Ovary (tissue), 9 donors: ENCODE data around the gene HDAC6. TPM values are rescaled to one million over a fixed set of nuclear protein-coding genes. Genes with fewer than 3 reads are reported as not detected.

Source experiments
- DNase-seq, 5 donors: peaks; one replicate each; pipeline ENCODE4 v3.0.0-alpha.2; 2019 to 2020
- H3K27ac ChIP-seq, 2 donors: fragments of 200-600 bp; one replicate each; pipeline versions ENCODE4 v1.5.1 to v1.8.0; 2019 to 2022
- H3K27me3 ChIP-seq: fragments of 200-600 bp; one replicate; pipeline ENCODE4 v1.8.0; 2022
- H3K36me3 ChIP-seq: fragments of 200-600 bp; sonication (generic); one replicate; pipeline ENCODE4 v1.5.1; 2019
- H3K4me1 ChIP-seq: one replicate; pipeline ENCODE4 v1.8.1; 2013; ENCODE audit warnings: mild to moderate bottlenecking, moderate library complexity; ENCODE audit not compliant: insufficient read depth
- H3K4me3 ChIP-seq: fragments of 200-600 bp; sonication (generic); one replicate; pipeline ENCODE4 v1.5.1; 2017
- H3K9me3 ChIP-seq, 2 donors: fragments of 200-600 bp in 1 of 2; sonication (generic) in 1 of 2; one replicate each; pipeline versions ENCODE4 v1.5.1 to v1.8.1; 2013 to 2019; ENCODE audit warnings: mild to moderate bottlenecking in 1 of 2, moderate library complexity in 1 of 2
- CTCF ChIP-seq, 3 donors: fragments of 450-650 bp in 2 of 3; fragments of 200-600 bp in 1 of 3; IDR thresholded peaks; one replicate each; pipeline versions ENCODE4 v1.5.1 to v1.8.0; 2016 to 2022; ENCODE audit warnings: antibody characterized with exemption in 3 of 3, mild to moderate bottlenecking in 1 of 3
- EP300 ChIP-seq: sonication (generic); formaldehyde crosslinking; IDR thresholded peaks from one replicate; pipeline ENCODE4 v1.6.1; 2017; ENCODE audit warnings: antibody characterized with exemption
- POLR2A ChIP-seq: fragments of 450-650 bp; IDR thresholded peaks from one replicate; pipeline ENCODE4 v1.6.1; 2017; ENCODE audit warnings: antibody characterized with exemption, mild to moderate bottlenecking, moderate library complexity
- WGBS, 3 donors: extraction: QIAGEN DNeasy Blood & Tissue Kit in 1 of 3; methylation state at CpG; one replicate each; pipeline versions ENCODE4 v1.1.5 to v1.1.7; 2013 to 2017; 5-methylcytosine and 5-hydroxymethylcytosine counted together
- intact Hi-C, 4 donors: fragments of 100-400 bp; cut with DNase I; formaldehyde crosslinking; loops; one replicate each; pipeline versions ENCODE4 v1.11.0 to v1.15.1; 2022 to 2023
- polyA plus RNA-seq, 2 donors: library from polyadenylated mRNA; stranded (reverse); fragments of 200-250 nt in 1 of 2; fragments of 350-450 nt in 1 of 2; fragmentation: Illumina TruSeq in 1 of 2; extraction: RNeasy Lipid Tissue Mini Kit (QIAGEN cat#74804) in 1 of 2; gene quantifications; one replicate each; pipeline ENCODE4 v1.2.3, GENCODE V29; 2013 to 2014
- total RNA-seq, 7 donors: library from RNA; depleted of rRNA in 2 of 7; stranded (reverse); fragments of >200 nt in 2 of 7; fragmentation: NEBNext Ultra II Directional in 3 of 7; extraction: Animal tissue kit (Norgen Biotek cat#: 25700) in 3 of 7; gene quantifications; one replicate each; pipeline versions ENCODE4 v1.1.0 to v1.2.4, GENCODE V29; 2016 to 2023
- donor health status: DM: no; HTN: no; CAD: no; lungs with moderate emphysema.
- donor health status: DM: no; HTN: no; CAD: no.
- donor health status: Bipolar disorder and iron deficiency.
- donor health status: DM: yes; HTN: yes; CAD: no.
- donor health status: DM: no; HTN: no; CAD: no.
- donor health status: DM: yes; HTN: yes; CAD: no.

HDAC6 gene
- total and polyA plus RNA-seq, 9 donors: 49.1 to 115 (median 86.1) TPM

GRCh38 chrX:48761674-48762471 lies 40.0 kb upstream of the HDAC6 start, which contains the start of gene GLOD5:
GLOD5 (plus strand) TSS chrX:48761747; CDS start chrX:48761791, 44 bp downstream.
- WGBS, 3 donors: 37 to 51% (median 41%) methylated on average over 12 of the region's 12 CpGs
- H3K27ac ChIP-seq: no peak within 1 kb of the TSS
- H3K4me1 ChIP-seq: no peaks in the 10 kb centered on the region
- H3K36me3 ChIP-seq: no peaks in the 10 kb centered on the region
- no peaks in the 10 kb centered on the region for H3K27me3 ChIP-seq
- peak in 2 of 5 donors; percentile 19 to 34 for DNase-seq
- intact Hi-C loops: no loop called here
- no peak within 1 kb of the TSS for H3K4me3 ChIP-seq
- TF ChIP-seq CTCF (IDR thresholded peaks at IDR 0.05) (no peak), EP300 (no peak), POLR2A (no peak)
- no peaks in the 10 kb centered on the region for H3K9me3 ChIP-seq

- intact Hi-C loops: no loop called here
- H3K4me1 ChIP-seq: no peaks in the 10 kb centered on the region
- H3K27ac ChIP-seq: no peak overlapping the region
- no peak overlapping the region for H3K4me3 ChIP-seq
- DNase-seq: no peak
- 61% methylated on average over 6 of the region's 6 CpGs for WGBS, 3 donors
- TF ChIP-seq EP300 (no peak), CTCF (IDR thresholded peaks at IDR 0.05) (no peak), POLR2A (no peak)
- no peaks in the 10 kb centered on the region for H3K9me3 ChIP-seq
- H3K27me3 ChIP-seq: no peaks in the 10 kb centered on the region
- no peaks in the 10 kb centered on the region for H3K36me3 ChIP-seq
Measured at GRCh38 chrX:48769230-48769629, 32.6 kb upstream of the HDAC6 start.

- Histone ChIP-seq H3K27me3 (no peaks in the 10 kb centered on the region), H3K4me1 (no peaks in the 10 kb centered on the region), H3K27ac (no peak overlapping the region), H3K9me3 (no peaks in the 10 kb centered on the region), H3K36me3 (no peaks in the 10 kb centered on the region), H3K4me3 (no peak overlapping the region)
- DNase-seq: no peak
- TF ChIP-seq POLR2A: no peak
- TF ChIP-seq CTCF (IDR thresholded peaks at IDR 0.05): no peak
- TF ChIP-seq EP300: no peak
- intact Hi-C loops: no loop called here
- 62 to 75% (median 72%) methylated on average over 6 of the region's 6 CpGs for WGBS, 3 donors
Measured at GRCh38 chrX:48770296-48770695, 31.6 kb upstream of the HDAC6 start.

GRCh38 chrX:48772602-48773001 lies 29.3 kb upstream of the HDAC6 start:
- intact Hi-C loops: no loop called here
- TF ChIP-seq CTCF (IDR thresholded peaks at IDR 0.05): no peak
- no peak for TF ChIP-seq EP300
- TF ChIP-seq POLR2A: no peak
- 73 to 75% (median 74%) methylated on average over 6 of the region's 6 CpGs for WGBS, 3 donors

More at GRCh38 chrX:48772602-48773001, 29.3 kb upstream of the HDAC6 start:
- Histone ChIP-seq H3K9me3 (no peaks in the 10 kb centered on the region), H3K27me3 (no peaks in the 10 kb centered on the region), H3K4me3 (no peak overlapping the region), H3K36me3 (no peaks in the 10 kb centered on the region), H3K4me1 (no peaks in the 10 kb centered on the region), H3K27ac (no peak overlapping the region)
- DNase-seq: no peak
